Measurements from ENCODE around the gene CEACAM18.

The CEACAM18 gene

GRCh38 chr19:51473009-51473707 lies 5.2 kb upstream of the CEACAM18 start:
- TF ChIP-seq, protein P1, sequence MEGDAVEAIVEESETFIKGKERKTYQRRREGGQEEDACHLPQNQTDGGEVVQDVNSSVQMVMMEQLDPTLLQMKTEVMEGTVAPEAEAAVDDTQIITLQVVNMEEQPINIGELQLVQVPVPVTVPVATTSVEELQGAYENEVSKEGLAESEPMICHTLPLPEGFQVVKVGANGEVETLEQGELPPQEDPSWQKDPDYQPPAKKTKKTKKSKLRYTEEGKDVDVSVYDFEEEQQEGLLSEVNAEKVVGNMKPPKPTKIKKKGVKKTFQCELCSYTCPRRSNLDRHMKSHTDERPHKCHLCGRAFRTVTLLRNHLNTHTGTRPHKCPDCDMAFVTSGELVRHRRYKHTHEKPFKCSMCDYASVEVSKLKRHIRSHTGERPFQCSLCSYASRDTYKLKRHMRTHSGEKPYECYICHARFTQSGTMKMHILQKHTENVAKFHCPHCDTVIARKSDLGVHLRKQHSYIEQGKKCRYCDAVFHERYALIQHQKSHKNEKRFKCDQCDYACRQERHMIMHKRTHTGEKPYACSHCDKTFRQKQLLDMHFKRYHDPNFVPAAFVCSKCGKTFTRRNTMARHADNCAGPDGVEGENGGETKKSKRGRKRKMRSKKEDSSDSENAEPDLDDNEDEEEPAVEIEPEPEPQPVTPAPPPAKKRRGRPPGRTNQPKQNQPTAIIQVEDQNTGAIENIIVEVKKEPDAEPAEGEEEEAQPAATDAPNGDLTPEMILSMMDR (IDR thresholded peaks at IDR 0.05; ENCODE audit: extremely low read depth, insufficient read depth, missing control alignments), result peak; percentile 81
- in situ Hi-C loops (cut with MboI; ENCODE audit: low pct_unique_long_range_greater_than_20kb, low sequenced_read_pairs, unreplicated experiment), result loop anchor here (10.0 kb wide), 1 partner anchor 182 kb away; no protein-coding TSS in a partner anchor
- DNase-seq (ENCODE audit: low spot score), result peak; percentile 80

- no peak for DNase-seq (ENCODE audit: low spot score)
- TF ChIP-seq, protein P1 (IDR thresholded peaks at IDR 0.05; ENCODE audit: extremely low read depth, insufficient read depth, missing control alignments), result no peak
- in situ Hi-C loops (cut with MboI; ENCODE audit: low pct_unique_long_range_greater_than_20kb, low sequenced_read_pairs, unreplicated experiment), result loop anchor here (10.0 kb wide), 1 partner anchor 179 kb away; no protein-coding TSS in a partner anchor
Measured at GRCh38 chr19:51476164-51476563, 2.2 kb upstream of the CEACAM18 start.

- in situ Hi-C loops (cut with MboI; ENCODE audit: low pct_unique_long_range_greater_than_20kb, low sequenced_read_pairs, unreplicated experiment), result loop anchor here (10.0 kb wide), 1 partner anchor 177 kb away; no protein-coding TSS in a partner anchor
- TF ChIP-seq, protein P1 (IDR thresholded peaks at IDR 0.05; ENCODE audit: extremely low read depth, insufficient read depth, missing control alignments), result no peak
- no peak for DNase-seq (ENCODE audit: low spot score)
Measured at GRCh38 chr19:51477344-51477743, 995 bp upstream of the CEACAM18 start.

GRCh38 chr19:51479531-51480331 lies 1.4 kb downstream of the CEACAM18 start:
- TF ChIP-seq, protein P1 (IDR thresholded peaks at IDR 0.05; ENCODE audit: extremely low read depth, insufficient read depth, missing control alignments), result no peak
- in situ Hi-C loops (cut with MboI; ENCODE audit: low pct_unique_long_range_greater_than_20kb, low sequenced_read_pairs, unreplicated experiment), result loop anchor here (10.0 kb wide), 1 partner anchor 175 kb away; no protein-coding TSS in a partner anchor
- no peak for DNase-seq (ENCODE audit: low spot score)

GRCh38 chr19:51480590-51480989 lies 2.3 kb downstream of the CEACAM18 start:
- DNase-seq (ENCODE audit: low spot score), result no peak
- TF ChIP-seq, protein P1 (IDR thresholded peaks at IDR 0.05; ENCODE audit: extremely low read depth, insufficient read depth, missing control alignments), result no peak
- in situ Hi-C loops (cut with MboI; ENCODE audit: low pct_unique_long_range_greater_than_20kb, low sequenced_read_pairs, unreplicated experiment), result no loop called here

DNA sequence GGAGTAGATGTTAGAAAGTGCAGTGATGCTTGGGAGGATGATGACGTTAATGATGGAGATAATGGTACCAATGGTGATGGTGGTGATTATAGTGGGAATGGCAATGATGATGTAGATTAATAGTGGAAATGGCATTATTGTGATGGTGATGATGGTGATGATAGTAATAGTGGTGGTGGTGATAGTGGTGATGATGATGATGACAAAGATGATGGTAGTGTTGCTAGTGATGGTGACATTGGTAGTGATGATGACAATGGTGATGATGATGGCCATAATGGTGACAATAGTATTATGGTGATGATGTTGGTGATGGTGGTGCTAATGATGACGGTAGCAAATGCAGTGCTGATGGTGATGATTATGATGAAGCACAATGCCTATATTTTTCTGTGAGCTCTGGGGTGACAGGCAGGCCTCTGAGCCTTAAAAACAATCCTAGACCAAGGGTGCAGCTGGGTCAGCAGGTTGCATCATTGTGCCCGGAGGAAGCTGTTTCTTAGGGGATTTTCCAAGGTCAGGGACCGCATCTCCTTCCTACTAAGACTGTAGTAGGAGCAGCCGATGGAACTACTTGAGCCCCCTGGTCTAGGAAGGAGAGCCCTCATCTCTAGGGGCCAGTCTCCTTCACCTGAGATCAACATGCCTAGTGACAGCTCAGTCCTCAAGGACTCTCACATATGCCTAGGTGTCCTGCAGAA lies 7.8 kb downstream of the CEACAM18 start:
- no peak for DNase-seq (ENCODE audit: low spot score)
- in situ Hi-C loops (cut with MboI; ENCODE audit: low pct_unique_long_range_greater_than_20kb, low sequenced_read_pairs, unreplicated experiment), result no loop called here
- TF ChIP-seq, protein P1 (IDR thresholded peaks at IDR 0.05; ENCODE audit: extremely low read depth, insufficient read depth, missing control alignments), result no peak

Measured in GM13977 (cell line).